OCI-LY3 (cell line): ENCODE results near the gene GADL1.

Experiments
- H2AFZ ChIP-seq: fragments of 200-600, 300-600 bp; shearing (Covaris generic); 2 replicates; pipeline ENCODE4 v1.6.0; 2014; ENCODE audit warnings: antibody characterized with exemption, low read depth, low read length
- H3K27ac ChIP-seq: fragments of 200-600, 300-600 bp; sonication (generic); 2 replicates; pipeline ENCODE4 v1.5.1; 2014; ENCODE audit warnings: mild to moderate bottlenecking, low read length, moderate library complexity, mixed read lengths
- H3K27me3 ChIP-seq: fragments of 200-600, 300-600 bp; sonication (generic); 2 replicates; pipeline ENCODE4 v1.6.1; 2014; ENCODE audit warnings: low read depth, low read length, mixed read lengths
- H3K36me3 ChIP-seq: fragments of 200-600, 300-600 bp; sonication (generic); replicated peaks from 2 replicates; pipeline ENCODE3; 2014; ENCODE audit warnings: low read depth, low read length, mixed read lengths
- H3K4me1 ChIP-seq: fragments of 300-600, 200-600 bp; sonication (generic); 2 replicates; pipeline ENCODE4 v1.6.1; 2014; ENCODE audit warnings: low read length, mixed read lengths
- H3K4me2 ChIP-seq: fragments of 200-600, 300-600 bp; sonication (generic); 2 replicates; pipeline ENCODE4 v1.6.1; 2014; ENCODE audit warnings: low read length, mixed read lengths
- H3K4me3 ChIP-seq: fragments of 300-600, 200-600 bp; sonication (generic); 2 replicates; pipeline ENCODE4 v1.5.1; 2014; ENCODE audit warnings: antibody characterized with exemption, mild to moderate bottlenecking, low read length, moderate library complexity
- H3K79me2 ChIP-seq: fragments of 300-600, 200-600 bp; shearing (Covaris generic); 2 replicates; pipeline ENCODE4 v1.6.1; 2014; ENCODE audit warnings: mild to moderate bottlenecking, low read length, mixed read lengths
- H3K9ac ChIP-seq: fragments of 300-600, 200-600 bp; shearing (Covaris generic); 2 replicates; pipeline ENCODE4 v1.6.0; 2014; ENCODE audit warnings: mild to moderate bottlenecking, low read length, moderate library complexity
- H3K9me3 ChIP-seq: fragments of 200-600, 300-600 bp; shearing (Covaris generic); 2 replicates; pipeline ENCODE4 v1.6.1; 2014; ENCODE audit warnings: low read length, mixed read lengths; ENCODE audit not compliant: insufficient read depth
- H4K20me1 ChIP-seq: fragments of 200-600, 300-600 bp; sonication (generic); 2 replicates; pipeline ENCODE4 v1.6.1; 2016; ENCODE audit warnings: low read length, mixed read lengths; ENCODE audit not compliant: insufficient read depth
- EZH2phosphoT487 ChIP-seq: fragments of 200-600 bp; shearing (Covaris generic); IDR thresholded peaks from 2 replicates; pipeline ENCODE4 v1.6.1; 2018; ENCODE audit warnings: antibody characterized with exemption, mixed run types, low read depth
- TF ChIP-seq, protein P1 (sequence below): fragments of 200-600, 300-600 bp; sonication (generic); IDR thresholded peaks from 2 replicates; pipeline ENCODE4 v1.5.1; 2014; ENCODE audit warnings: antibody characterized with exemption, low read length, low read depth

The GADL1 gene

DNA sequence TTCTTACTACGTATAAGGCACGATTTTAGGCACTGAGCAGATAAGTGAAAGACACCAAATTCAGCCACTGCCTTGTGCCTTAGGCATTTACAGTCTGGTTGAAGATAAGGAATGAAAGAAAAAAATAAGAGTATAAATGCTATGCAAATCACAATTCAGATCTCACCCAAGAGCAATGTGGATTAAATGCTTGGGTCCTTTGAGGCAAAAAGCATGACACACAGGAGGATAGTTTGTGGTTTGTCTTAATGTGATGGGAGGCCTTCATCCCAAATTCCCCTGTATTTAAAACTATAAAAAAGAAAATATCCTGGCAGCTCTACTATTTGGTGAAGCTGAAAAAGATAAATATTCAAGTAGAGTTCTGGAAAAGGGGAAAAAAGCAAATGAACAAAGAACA is 208.3 kb downstream of the GADL1 start:
- peaks cover 12% of the 10 kb centered on the region for H3K36me3 ChIP-seq
- no peak overlapping the region for H2AFZ ChIP-seq
- peaks cover 63% of the 10 kb centered on the region for H3K4me1 ChIP-seq
- H3K27ac ChIP-seq, result no peak overlapping the region
- H4K20me1 ChIP-seq, result peaks cover 7% of the 10 kb centered on the region; the same call in 1 of the 2 replicates
- no peak overlapping the region for H3K4me3 ChIP-seq
- peaks cover 6% of the 10 kb centered on the region; the same call in 1 of the 2 replicates for H3K79me2 ChIP-seq
- TF ChIP-seq EZH2phosphoT487, result no peak
- TF ChIP-seq, protein P1, sequence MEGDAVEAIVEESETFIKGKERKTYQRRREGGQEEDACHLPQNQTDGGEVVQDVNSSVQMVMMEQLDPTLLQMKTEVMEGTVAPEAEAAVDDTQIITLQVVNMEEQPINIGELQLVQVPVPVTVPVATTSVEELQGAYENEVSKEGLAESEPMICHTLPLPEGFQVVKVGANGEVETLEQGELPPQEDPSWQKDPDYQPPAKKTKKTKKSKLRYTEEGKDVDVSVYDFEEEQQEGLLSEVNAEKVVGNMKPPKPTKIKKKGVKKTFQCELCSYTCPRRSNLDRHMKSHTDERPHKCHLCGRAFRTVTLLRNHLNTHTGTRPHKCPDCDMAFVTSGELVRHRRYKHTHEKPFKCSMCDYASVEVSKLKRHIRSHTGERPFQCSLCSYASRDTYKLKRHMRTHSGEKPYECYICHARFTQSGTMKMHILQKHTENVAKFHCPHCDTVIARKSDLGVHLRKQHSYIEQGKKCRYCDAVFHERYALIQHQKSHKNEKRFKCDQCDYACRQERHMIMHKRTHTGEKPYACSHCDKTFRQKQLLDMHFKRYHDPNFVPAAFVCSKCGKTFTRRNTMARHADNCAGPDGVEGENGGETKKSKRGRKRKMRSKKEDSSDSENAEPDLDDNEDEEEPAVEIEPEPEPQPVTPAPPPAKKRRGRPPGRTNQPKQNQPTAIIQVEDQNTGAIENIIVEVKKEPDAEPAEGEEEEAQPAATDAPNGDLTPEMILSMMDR, result no peak
- H3K4me2 ChIP-seq, result no peak overlapping the region
- H3K9ac ChIP-seq, result no peak overlapping the region
- H3K9me3 ChIP-seq, result no peaks in the 10 kb centered on the region
- peaks cover 15% of the 10 kb centered on the region; the same call in 1 of the 2 replicates for H3K27me3 ChIP-seq

DNA sequence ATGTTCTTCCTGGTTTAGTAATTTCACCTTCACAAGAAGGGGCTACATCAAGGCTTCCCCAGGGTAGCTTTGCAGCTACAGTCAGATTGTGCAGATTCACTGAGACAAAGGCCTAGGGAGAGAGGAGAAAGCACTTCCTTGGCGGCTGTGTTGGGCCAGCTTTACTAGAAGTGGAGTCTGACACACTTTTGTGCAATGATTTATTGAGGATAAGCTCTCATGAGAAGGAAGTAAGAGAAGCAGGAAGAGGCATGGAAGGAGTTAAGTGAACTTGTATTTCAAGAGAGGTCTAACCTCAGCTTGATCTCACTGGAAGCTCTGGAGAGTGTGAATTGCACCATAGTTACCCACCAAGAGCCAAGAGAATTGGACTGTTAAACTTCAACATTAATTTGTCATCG is 209.2 kb downstream of the GADL1 start:
- Histone ChIP-seq H3K4me3 (no peak overlapping the region), H2AFZ (no peak overlapping the region), H3K79me2 (peaks cover 6% of the 10 kb centered on the region; the same call in 1 of the 2 replicates), H3K27ac (no peak overlapping the region), H3K27me3 (peaks cover 15% of the 10 kb centered on the region; the same call in 1 of the 2 replicates), H3K9me3 (no peaks in the 10 kb centered on the region), H3K4me1 (peaks cover 65% of the 10 kb centered on the region), H4K20me1 (peaks cover 7% of the 10 kb centered on the region; the same call in 1 of the 2 replicates), H3K4me2 (no peak overlapping the region), H3K36me3 (peaks cover 12% of the 10 kb centered on the region), H3K9ac (no peak overlapping the region)
- TF ChIP-seq, protein P1, result no peak
- no peak for TF ChIP-seq EZH2phosphoT487

DNA sequence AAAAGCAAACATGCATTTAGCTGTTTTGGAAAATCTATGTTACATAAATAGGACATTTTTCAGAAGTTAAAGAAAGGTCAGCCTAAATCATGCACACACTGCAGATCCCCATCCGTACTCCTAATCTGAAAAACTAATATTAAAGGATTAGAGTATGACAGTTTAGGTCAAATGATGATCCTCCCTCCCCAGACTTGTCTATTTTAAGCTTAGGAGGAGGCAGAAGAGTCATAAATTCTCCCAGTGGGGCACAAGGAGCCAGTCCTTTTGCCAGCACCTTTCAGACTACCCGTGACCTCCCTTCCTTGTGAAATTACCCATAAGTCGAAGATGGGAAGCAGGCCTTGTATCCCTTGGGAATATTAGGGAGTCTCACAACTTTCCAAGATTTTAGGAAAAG is 210.1 kb downstream of the GADL1 start:
- H3K36me3 ChIP-seq, result peaks cover 6% of the 10 kb centered on the region
- H3K4me2 ChIP-seq, result no peak overlapping the region
- no peak overlapping the region for H3K4me3 ChIP-seq
- H3K27me3 ChIP-seq, result peaks cover 16% of the 10 kb centered on the region; the same call in 1 of the 2 replicates
- no peak overlapping the region for H3K27ac ChIP-seq
- TF ChIP-seq, protein P1, result no peak
- TF ChIP-seq EZH2phosphoT487, result no peak
- H3K79me2 ChIP-seq, result peaks cover 6% of the 10 kb centered on the region; the same call in 1 of the 2 replicates
- H3K9ac ChIP-seq, result no peak overlapping the region
- H4K20me1 ChIP-seq, result peaks cover 7% of the 10 kb centered on the region; the same call in 1 of the 2 replicates
- H2AFZ ChIP-seq, result no peak overlapping the region
- H3K4me1 ChIP-seq, result peaks cover 56% of the 10 kb centered on the region
- H3K9me3 ChIP-seq, result no peaks in the 10 kb centered on the region

DNA sequence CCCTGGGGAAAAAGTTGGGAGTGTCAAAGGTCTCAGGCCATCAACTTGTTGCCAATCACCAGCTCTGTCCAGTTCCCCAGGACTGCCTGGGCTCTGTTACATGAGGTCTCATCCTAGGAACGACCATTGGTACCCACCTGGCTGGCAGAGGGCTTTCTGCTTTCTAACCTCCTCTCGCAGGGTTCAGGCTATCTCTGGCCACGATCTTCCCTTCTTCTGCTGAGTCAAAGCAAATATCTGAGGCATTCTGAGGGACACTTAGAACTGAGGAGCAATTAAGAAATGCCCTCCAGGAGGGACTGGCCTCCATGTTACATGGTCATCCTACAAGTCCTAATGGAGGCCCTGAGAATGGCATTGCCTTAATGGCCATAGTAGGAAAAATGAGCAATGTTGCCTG is 210.7 kb downstream of the GADL1 start:
- H3K36me3 ChIP-seq, result peaks cover 9% of the 10 kb centered on the region

More for the DNA sequence above, 210.7 kb downstream of the GADL1 start:
- peaks cover 6% of the 10 kb centered on the region; the same call in 1 of the 2 replicates for H3K79me2 ChIP-seq
- H4K20me1 ChIP-seq, result peaks cover 7% of the 10 kb centered on the region; the same call in 1 of the 2 replicates
- no peak overlapping the region; the same call in 1 of the 2 replicates for H3K4me2 ChIP-seq
- peaks cover 50% of the 10 kb centered on the region for H3K4me1 ChIP-seq
- no peak overlapping the region for H3K9ac ChIP-seq
- TF ChIP-seq, protein P1, result no peak
- TF ChIP-seq EZH2phosphoT487, result no peak
- no peak overlapping the region for H3K27ac ChIP-seq
- no peak overlapping the region for H2AFZ ChIP-seq
- peaks cover 22% of the 10 kb centered on the region for H3K27me3 ChIP-seq
- no peaks in the 10 kb centered on the region for H3K9me3 ChIP-seq
- no peak overlapping the region for H3K4me3 ChIP-seq
